Left lung (tissue), 10 donors: ENCODE measurements around the gene FILIP1L. TPM values are rescaled to one million over a fixed set of nuclear protein-coding genes. Genes with fewer than 3 reads are reported as not detected.

ENCODE experiments used
- ATAC-seq: fragments of 200-7000 bp; cut with Tn5 transposase; one replicate; pipeline ENCODE4 v1.9.1; 2020; ENCODE audit warnings: moderate library complexity
- DNase-seq, 4 donors: peaks; one replicate each; pipeline ENCODE4 v3.0.0-alpha.2; 2013 to 2020
- H3K27ac ChIP-seq, 2 donors: fragments of 200-600 bp; sonication (generic) in 1 of 2; one replicate each; pipeline versions ENCODE4 v1.5.0 to v1.8.0; 2020 to 2021
- H3K27me3 ChIP-seq, 2 donors: fragments of 200-600 bp; sonication (generic) in 1 of 2; one replicate each; pipeline versions ENCODE4 v1.5.0 to v1.8.0; 2020 to 2021
- H3K36me3 ChIP-seq, 2 donors: fragments of 200-600 bp; sonication (generic) in 1 of 2; one replicate each; pipeline versions ENCODE4 v1.5.0 to v1.8.0; 2020 to 2021
- H3K4me1 ChIP-seq, 2 donors: fragments of 200-600 bp; one replicate each; pipeline ENCODE4 v1.8.0; 2021
- H3K4me3 ChIP-seq, 2 donors: fragments of 200-600 bp; sonication (generic) in 1 of 2; one replicate each; pipeline versions ENCODE4 v1.5.0 to v1.8.0; 2020 to 2021; ENCODE audit warnings: mild to moderate bottlenecking in 1 of 2
- H3K9me3 ChIP-seq, 2 donors: fragments of 200-600 bp; sonication (generic) in 1 of 2; one replicate each; pipeline versions ENCODE4 v1.5.0 to v1.8.0; 2020 to 2021
- intact Hi-C, 2 donors: fragments of 100-400 bp; cut with DNase I; formaldehyde crosslinking; loops; one replicate each; pipeline versions ENCODE4 v1.11.2 to v1.14.2; 2022
- polyA plus RNA-seq, 6 donors: library from polyadenylated mRNA; unstranded; fragments of 120-200 nt; gene quantifications; one replicate each; pipeline ENCODE4 v1.2.1, GENCODE V29; 2013; ENCODE audit not compliant: insufficient read length in 6 of 6
- total RNA-seq, 2 donors: library from RNA; stranded (reverse); fragmentation: NEBNext Ultra II Directional; extraction: Animal tissue kit (Norgen Biotek cat#: 25700); gene quantifications; one replicate each; pipeline ENCODE4 v1.2.1, GENCODE V29; 2021
- TF ChIP-seq, protein P1 (sequence below), 2 donors: fragments of 200-600 bp; sonication (generic) in 1 of 2; IDR thresholded peaks; one replicate each; pipeline versions ENCODE4 v1.5.0 to v1.8.0; 2021; ENCODE audit warnings: antibody characterized with exemption in 2 of 2
- donor health status: DM: no; HTN: yes; CAD: no.
- donor health status: DM: no; HTN: no; CAD: no.

FILIP1L gene
- total and polyA plus RNA-seq, 8 donors: 10.6 to 68.9 (median 14.8) TPM

DNA sequence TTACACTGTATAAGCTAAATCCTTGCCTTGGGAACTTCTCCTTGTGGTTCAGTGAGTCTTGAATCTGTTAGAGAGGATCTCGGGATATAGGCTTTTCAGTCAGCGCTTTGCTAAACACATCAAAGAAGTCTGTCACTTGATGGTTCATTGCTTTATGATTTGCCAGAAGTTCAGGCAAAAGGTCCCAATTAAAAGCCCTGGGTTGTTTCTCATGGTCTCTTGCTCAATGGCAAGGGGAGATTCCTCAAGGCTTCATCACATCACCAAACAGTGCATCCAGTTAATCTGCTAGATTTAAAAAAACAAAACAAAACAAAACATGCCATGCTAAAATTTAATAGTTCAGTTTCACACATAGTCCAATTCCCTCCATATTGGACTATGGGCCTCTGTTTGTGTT is 114.8 kb downstream of the FILIP1L start:
- Histone ChIP-seq H3K4me3 (no peak overlapping the region), H3K27ac (no peak overlapping the region), H3K36me3 (no peaks in the 10 kb centered on the region), H3K27me3 (no peaks in the 10 kb centered on the region), H3K4me1 (no peaks in the 10 kb centered on the region), H3K9me3 (peaks cover 0 to 15% of the 10 kb centered on the region in 2 donors)
- TF ChIP-seq, protein P1, sequence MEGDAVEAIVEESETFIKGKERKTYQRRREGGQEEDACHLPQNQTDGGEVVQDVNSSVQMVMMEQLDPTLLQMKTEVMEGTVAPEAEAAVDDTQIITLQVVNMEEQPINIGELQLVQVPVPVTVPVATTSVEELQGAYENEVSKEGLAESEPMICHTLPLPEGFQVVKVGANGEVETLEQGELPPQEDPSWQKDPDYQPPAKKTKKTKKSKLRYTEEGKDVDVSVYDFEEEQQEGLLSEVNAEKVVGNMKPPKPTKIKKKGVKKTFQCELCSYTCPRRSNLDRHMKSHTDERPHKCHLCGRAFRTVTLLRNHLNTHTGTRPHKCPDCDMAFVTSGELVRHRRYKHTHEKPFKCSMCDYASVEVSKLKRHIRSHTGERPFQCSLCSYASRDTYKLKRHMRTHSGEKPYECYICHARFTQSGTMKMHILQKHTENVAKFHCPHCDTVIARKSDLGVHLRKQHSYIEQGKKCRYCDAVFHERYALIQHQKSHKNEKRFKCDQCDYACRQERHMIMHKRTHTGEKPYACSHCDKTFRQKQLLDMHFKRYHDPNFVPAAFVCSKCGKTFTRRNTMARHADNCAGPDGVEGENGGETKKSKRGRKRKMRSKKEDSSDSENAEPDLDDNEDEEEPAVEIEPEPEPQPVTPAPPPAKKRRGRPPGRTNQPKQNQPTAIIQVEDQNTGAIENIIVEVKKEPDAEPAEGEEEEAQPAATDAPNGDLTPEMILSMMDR (IDR thresholded peaks at IDR 0.05): no peak
- no peak for DNase-seq
- no peak for ATAC-seq
- intact Hi-C loops: no loop called here

DNA sequence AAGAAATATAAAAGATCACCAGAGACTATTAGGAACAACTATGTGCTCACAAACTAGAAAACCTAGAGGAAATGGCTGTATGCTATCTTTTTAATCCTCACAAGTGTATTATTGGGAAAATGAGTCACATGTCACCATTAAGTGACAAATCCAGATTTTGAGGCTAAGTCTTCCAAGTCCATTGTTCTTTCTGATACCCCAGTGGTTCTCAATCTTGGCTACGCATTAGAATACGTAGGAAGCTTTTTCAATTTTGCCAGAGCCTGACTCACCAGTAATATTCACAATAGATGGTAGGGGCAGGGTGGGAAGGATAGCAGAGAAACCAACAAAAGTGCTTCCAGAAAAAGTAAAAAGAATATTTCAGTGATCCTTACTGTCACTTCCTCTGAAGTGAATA is 117.0 kb downstream of the FILIP1L start:
- intact Hi-C loops: no loop called here
- no peaks in the 10 kb centered on the region for H3K4me1 ChIP-seq
- peaks cover 0 to 22% of the 10 kb centered on the region in 2 donors for H3K9me3 ChIP-seq
- ATAC-seq (no peak), DNase-seq (no peak)
- H3K36me3 ChIP-seq: no peaks in the 10 kb centered on the region
- TF ChIP-seq, protein P1 (IDR thresholded peaks at IDR 0.05): no peak
- H3K4me3 ChIP-seq: no peak overlapping the region
- H3K27ac ChIP-seq: no peak overlapping the region
- no peaks in the 10 kb centered on the region for H3K27me3 ChIP-seq

DNA sequence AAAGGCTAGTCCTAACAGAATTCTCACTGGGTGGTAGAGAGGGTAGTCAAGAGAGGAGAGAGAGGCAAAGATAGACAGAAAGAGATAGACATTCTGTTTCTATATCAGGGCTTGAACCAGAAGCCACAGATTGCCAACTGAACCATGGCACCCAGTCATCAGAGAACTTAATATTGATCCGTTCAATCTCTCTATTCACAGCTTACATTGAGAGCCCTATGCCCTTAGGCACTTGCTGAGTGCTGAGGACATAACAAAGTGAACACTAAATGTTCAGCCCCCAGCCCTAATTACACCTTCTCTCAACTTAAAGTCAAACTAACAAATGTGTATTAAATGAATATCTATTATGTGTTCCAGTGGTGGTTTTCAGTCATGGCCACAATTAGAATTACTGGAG is 124.1 kb downstream of the FILIP1L start:
- H3K4me1 ChIP-seq: no peaks in the 10 kb centered on the region
- no peak overlapping the region for H3K4me3 ChIP-seq
- H3K27ac ChIP-seq: no peak overlapping the region
- peaks cover 0 to 9% of the 10 kb centered on the region in 2 donors for H3K9me3 ChIP-seq
- no peaks in the 10 kb centered on the region for H3K27me3 ChIP-seq
- DNase-seq: no peak
- ATAC-seq: no peak
- intact Hi-C loops: no loop called here
- no peaks in the 10 kb centered on the region for H3K36me3 ChIP-seq
- TF ChIP-seq, protein P1 (IDR thresholded peaks at IDR 0.05): no peak

DNA sequence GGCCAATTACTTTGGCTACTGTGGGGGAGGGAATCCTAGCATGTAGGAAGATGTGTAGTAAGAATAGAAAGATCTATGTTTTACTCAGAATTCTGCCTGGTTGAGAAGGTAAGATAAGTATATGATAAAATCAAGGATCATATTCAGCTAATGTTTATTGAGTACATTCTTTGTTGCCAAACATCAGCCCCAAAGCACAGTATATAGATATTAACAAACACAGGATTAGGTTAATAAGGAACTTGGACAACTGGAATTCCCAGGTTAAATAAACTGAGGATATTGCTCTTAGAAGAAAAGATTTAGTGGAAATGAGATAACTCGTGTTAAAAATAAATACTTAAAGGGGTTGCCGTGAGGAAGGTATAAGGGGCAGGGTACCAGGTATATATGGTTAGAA is 129.6 kb downstream of the FILIP1L start:
- no peaks in the 10 kb centered on the region for H3K27me3 ChIP-seq
- H3K9me3 ChIP-seq: no peaks in the 10 kb centered on the region
- DNase-seq (no peak), ATAC-seq (no peak)
- TF ChIP-seq, protein P1 (IDR thresholded peaks at IDR 0.05): no peak
- no peak overlapping the region for H3K27ac ChIP-seq
- H3K4me3 ChIP-seq: no peak overlapping the region
- no peaks in the 10 kb centered on the region for H3K4me1 ChIP-seq
- no peaks in the 10 kb centered on the region for H3K36me3 ChIP-seq
- intact Hi-C loops: no loop called here

DNA sequence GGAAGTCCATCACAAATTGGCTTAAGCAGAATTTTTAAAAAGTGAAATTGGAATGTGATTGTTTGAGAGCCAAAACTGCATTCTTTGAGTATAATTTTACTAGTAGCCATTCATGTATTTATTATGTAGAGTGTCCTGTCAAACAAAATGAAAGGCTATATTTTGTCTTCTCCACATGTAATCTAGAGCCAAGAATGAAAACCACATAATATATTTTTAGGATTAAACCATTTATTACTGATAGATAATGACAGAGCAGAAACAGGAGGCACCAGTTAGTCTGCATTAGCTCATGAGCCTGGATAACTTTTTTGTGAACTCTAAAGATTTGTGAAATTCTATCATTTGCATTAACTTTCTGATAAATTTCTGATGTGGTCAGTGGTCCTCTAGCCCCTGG is 130.2 kb downstream of the FILIP1L start:
- TF ChIP-seq, protein P1 (IDR thresholded peaks at IDR 0.05): no peak
- no peak overlapping the region for H3K27ac ChIP-seq
- H3K27me3 ChIP-seq: no peaks in the 10 kb centered on the region
- H3K36me3 ChIP-seq: no peaks in the 10 kb centered on the region
- no peaks in the 10 kb centered on the region for H3K4me1 ChIP-seq
- DNase-seq (no peak), ATAC-seq (no peak)
- H3K4me3 ChIP-seq: no peak overlapping the region
- H3K9me3 ChIP-seq: no peaks in the 10 kb centered on the region
- intact Hi-C loops: no loop called here
